Peyer's patch (tissue), 4 donors: ENCODE results near the gene EXOC1. TPM values are rescaled to one million over a fixed set of nuclear protein-coding genes. Genes with fewer than 3 reads are reported as not detected.

Source experiments
- DNase-seq, 3 donors: peaks; one replicate each; pipeline ENCODE4 v3.0.0-alpha.2; 2017 to 2019
- H3K27ac ChIP-seq, 4 donors: fragments of 200-600 bp; sonication (generic); one replicate each; pipeline ENCODE4 v1.5.1; 2016 to 2019
- H3K27me3 ChIP-seq, 2 donors: fragments of 200-600 bp; sonication (generic); one replicate each; pipeline ENCODE4 v1.5.1; 2019
- H3K36me3 ChIP-seq, 3 donors: fragments of 200-600 bp; sonication (generic); one replicate each; pipeline ENCODE4 v1.5.1; 2016 to 2019
- H3K4me1 ChIP-seq, 4 donors: fragments of 200-600 bp; sonication (generic); one replicate each; pipeline ENCODE4 v1.5.1; 2016 to 2019
- H3K4me3 ChIP-seq, 4 donors: fragments of 200-600 bp; sonication (generic); 1 replicate in 3 of 4; 2 replicates in 1 of 4; pipeline ENCODE4 v1.5.1; 2016 to 2019; ENCODE audit warnings: mild to moderate bottlenecking in 1 of 4
- H3K9me3 ChIP-seq, 4 donors: fragments of 200-600 bp; sonication (generic); one replicate each; pipeline ENCODE4 v1.5.1; 2016 to 2019; ENCODE audit warnings: mild to moderate bottlenecking in 1 of 4
- POLR2A ChIP-seq, 2 donors: fragments of 450-650 bp; IDR thresholded peaks; one replicate each; pipeline ENCODE4 v1.5.1; 2017; ENCODE audit warnings: antibody characterized with exemption in 2 of 2, mild to moderate bottlenecking in 2 of 2, moderate library complexity in 2 of 2
- total RNA-seq, 4 donors: library from RNA; depleted of rRNA; stranded (reverse); fragments of >200 nt; gene quantifications; one replicate each; pipeline ENCODE4 v1.1.0, GENCODE V29; 2016
- TF ChIP-seq, protein P1 (sequence below), 6 experiments: fragments of 450-650 bp in 4 of 6; fragments of 200-600 bp in 2 of 6; sonication (generic) in 1 of 6; IDR thresholded peaks; one replicate each; pipeline ENCODE4 v1.5.1; 2017 to 2019; ENCODE audit warnings: antibody characterized with exemption in 6 of 6, mild to moderate bottlenecking in 3 of 6, moderate library complexity in 1 of 6

The EXOC1 gene
- total RNA-seq, 4 donors from 2014 or later = 33.9 to 57.8 (median 44.7) TPM

DNA sequence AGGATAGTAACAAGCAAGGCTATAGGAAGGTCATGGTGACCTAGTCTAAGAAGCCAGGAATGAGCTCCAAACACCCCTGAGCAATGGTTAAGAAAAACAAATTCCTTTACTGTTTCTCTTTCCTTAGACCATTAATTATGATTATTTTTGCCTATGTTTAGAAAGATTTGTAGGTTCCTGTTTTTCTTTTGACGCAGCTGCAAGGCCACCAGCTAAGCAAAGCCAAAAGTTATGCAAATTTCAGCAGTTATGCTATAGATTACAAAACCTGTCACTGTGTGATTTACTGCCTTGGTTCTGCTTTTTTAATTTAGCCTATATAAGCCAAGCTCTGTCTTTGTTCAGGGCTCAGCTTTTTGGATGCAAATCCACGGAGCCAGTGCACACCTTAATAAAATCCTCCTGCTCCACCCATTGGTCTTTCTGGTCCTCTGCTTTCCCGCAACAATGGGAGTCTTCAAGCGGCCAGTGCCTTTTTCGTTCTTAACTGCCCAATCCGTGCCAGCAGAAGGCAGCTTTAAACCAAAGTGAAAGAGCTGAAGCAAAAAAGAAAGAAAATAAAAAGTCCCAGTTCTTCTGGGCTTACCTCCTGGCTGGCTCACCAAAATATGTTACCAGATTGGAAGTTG, 93.9 kb downstream of the EXOC1 start:
- Histone ChIP-seq H3K9me3 (no peaks in the 10 kb centered on the region), H3K36me3 (peaks cover 0 to 2% (median 0%) of the 10 kb centered on the region in 3 donors), H3K4me1 (peaks cover 0 to 18% (median 2%) of the 10 kb centered on the region in 4 donors), H3K27me3 (no peaks in the 10 kb centered on the region), H3K27ac (peak overlapping the region; percentile 75 to 95 (median 90)), H3K4me3 (peak overlapping the region in 3 of 4 donors; percentile 9 to 98 (median 89))
- TF ChIP-seq, protein P1, sequence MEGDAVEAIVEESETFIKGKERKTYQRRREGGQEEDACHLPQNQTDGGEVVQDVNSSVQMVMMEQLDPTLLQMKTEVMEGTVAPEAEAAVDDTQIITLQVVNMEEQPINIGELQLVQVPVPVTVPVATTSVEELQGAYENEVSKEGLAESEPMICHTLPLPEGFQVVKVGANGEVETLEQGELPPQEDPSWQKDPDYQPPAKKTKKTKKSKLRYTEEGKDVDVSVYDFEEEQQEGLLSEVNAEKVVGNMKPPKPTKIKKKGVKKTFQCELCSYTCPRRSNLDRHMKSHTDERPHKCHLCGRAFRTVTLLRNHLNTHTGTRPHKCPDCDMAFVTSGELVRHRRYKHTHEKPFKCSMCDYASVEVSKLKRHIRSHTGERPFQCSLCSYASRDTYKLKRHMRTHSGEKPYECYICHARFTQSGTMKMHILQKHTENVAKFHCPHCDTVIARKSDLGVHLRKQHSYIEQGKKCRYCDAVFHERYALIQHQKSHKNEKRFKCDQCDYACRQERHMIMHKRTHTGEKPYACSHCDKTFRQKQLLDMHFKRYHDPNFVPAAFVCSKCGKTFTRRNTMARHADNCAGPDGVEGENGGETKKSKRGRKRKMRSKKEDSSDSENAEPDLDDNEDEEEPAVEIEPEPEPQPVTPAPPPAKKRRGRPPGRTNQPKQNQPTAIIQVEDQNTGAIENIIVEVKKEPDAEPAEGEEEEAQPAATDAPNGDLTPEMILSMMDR (IDR thresholded peaks at IDR 0.05) = no peak
- no peak for TF ChIP-seq POLR2A (IDR thresholded peaks at IDR 0.05)
- peak in 1 of 3 donors; percentile 16 for DNase-seq

DNA sequence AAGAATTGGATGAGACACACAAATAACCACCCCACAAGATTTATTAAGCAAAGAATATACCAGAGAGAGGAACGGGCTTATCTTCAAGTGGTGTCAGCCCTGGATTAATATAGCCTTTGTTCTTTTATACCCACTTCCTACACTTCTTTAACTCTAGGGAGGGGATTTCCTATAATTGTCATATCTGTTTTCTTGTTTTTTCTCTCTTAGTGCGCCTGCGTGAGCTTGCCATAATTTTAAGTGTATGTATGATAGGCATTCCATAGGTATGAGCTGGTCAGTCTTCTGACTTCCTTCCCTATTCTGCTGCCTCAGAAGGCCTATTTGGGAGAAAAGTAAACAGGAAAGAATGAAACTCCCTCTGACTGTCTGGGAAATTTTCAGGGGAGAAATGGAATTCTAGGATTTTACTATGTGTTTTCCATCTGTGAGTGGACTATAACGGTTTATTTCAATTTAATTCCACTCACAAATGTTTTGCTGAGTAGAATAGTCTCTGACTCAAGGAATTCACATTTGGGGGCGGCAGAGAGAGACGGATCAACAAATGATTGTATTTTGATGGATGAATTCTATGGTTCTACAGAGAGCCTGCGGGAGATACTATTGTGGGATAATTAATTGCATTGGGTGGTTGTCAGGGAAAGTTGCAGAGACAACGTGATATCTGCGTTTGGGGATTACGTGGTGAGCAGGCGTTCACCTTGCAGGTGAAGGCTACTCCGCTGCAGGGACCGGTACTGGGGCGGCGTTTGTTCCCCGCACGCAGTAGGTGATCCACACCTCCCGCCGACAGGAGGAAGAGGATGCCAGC, 94.7 kb downstream of the EXOC1 start:
- peak in 1 of 3 donors; percentile 36 for DNase-seq
- TF ChIP-seq, protein P1 (IDR thresholded peaks at IDR 0.05) = no peak
- TF ChIP-seq POLR2A (IDR thresholded peaks at IDR 0.05) = no peak

GRCh38 chr4:55948726-55949481, 95.5 kb downstream of the EXOC1 start, which contains the start of gene CEP135:
CEP135 (plus strand) TSS chr4:55948945; CDS start chr4:55952131, 3,186 bp downstream.
- peaks cover 0 to 18% (median 2%) of the 10 kb centered on the region in 4 donors for H3K4me1 ChIP-seq
- TF ChIP-seq POLR2A (IDR thresholded peaks at IDR 0.05) = no peak
- TF ChIP-seq, protein P1 (IDR thresholded peaks at IDR 0.05) = peak; percentile 77 to 99 (median 95)
- no peaks in the 10 kb centered on the region for H3K27me3 ChIP-seq
- no peaks in the 10 kb centered on the region for H3K9me3 ChIP-seq
- peak; percentile 89 to 97 (median 97) for DNase-seq
- peak within 1 kb of the TSS; percentile 59 to 98 (median 79) for H3K4me3 ChIP-seq
- peaks cover 0 to 11% (median 0%) of the 10 kb centered on the region in 3 donors for H3K36me3 ChIP-seq
- peak within 1 kb of the TSS; percentile 75 to 95 (median 90) for H3K27ac ChIP-seq

More for the DNA sequence above, 94.7 kb downstream of the EXOC1 start:
- H3K27ac ChIP-seq = peak overlapping the region; percentile 75 to 95 (median 90)
- H3K9me3 ChIP-seq = no peaks in the 10 kb centered on the region
- peaks cover 0 to 18% (median 2%) of the 10 kb centered on the region in 4 donors for H3K4me1 ChIP-seq
- H3K4me3 ChIP-seq = peak overlapping the region; percentile 59 to 98 (median 79)
- peaks cover 0 to 10% (median 0%) of the 10 kb centered on the region in 3 donors for H3K36me3 ChIP-seq
- H3K27me3 ChIP-seq = no peaks in the 10 kb centered on the region

DNA sequence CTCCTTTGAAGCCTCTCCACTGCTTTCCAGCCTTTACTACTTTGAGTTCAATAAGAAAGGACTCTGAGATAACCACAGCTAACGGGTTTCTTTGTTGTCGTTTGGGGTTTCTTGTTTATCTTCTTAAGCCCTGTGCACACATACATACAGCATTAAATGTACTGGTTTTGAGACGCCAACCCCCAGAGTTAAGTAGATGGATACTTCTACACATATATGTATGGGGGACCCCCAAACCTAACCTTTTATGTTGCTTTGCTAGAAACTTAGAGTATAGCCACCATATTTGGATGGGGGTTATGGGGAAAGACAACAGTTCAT, 96.0 kb downstream of the EXOC1 start:
- Histone ChIP-seq H3K27me3 (no peaks in the 10 kb centered on the region), H3K36me3 (peaks cover 0 to 14% (median 0%) of the 10 kb centered on the region in 3 donors), H3K4me1 (peaks cover 0 to 18% (median 2%) of the 10 kb centered on the region in 4 donors), H3K9me3 (no peaks in the 10 kb centered on the region), H3K27ac (peak overlapping the region; percentile 75 to 95 (median 90)), H3K4me3 (peak overlapping the region; percentile 59 to 98 (median 79))
- no peak for TF ChIP-seq POLR2A (IDR thresholded peaks at IDR 0.05)
- TF ChIP-seq, protein P1 (IDR thresholded peaks at IDR 0.05) = no peak
- no peak for DNase-seq
